Neural cell (in vitro differentiated cells): Measurements from ENCODE around the gene RBMX. TPM values are rescaled to one million over a fixed set of nuclear protein-coding genes. Genes with fewer than 3 reads are reported as not detected.

Experiments
- H2AFZ ChIP-seq: fragments of 200-600, 300-800 bp; sonication (generic), shearing (Covaris generic); 2 replicates; pipeline ENCODE4 v1.6.0; 2014; ENCODE audit warnings: low read depth, mild to moderate bottlenecking, antibody characterized with exemption, low read length, moderate library complexity
- H3F3A ChIP-seq: fragments of 200-600 bp; shearing (Covaris generic); 2 replicates; pipeline ENCODE4 v1.6.1; 2016; ENCODE audit warnings: mild to moderate bottlenecking, moderate library complexity, mixed read lengths, antibody characterized with exemption, low read length; ENCODE audit not compliant: insufficient read depth, poor library complexity, severe bottlenecking
- H3K27ac ChIP-seq: fragments of 200-600, 300-800 bp; sonication (generic), shearing (Covaris generic); 2 replicates; pipeline ENCODE4 v1.5.1; 2014; ENCODE audit warnings: mild to moderate bottlenecking, low read length, moderate library complexity
- H3K27me3 ChIP-seq: fragments of 300-800, 200-600 bp; sonication (generic), shearing (Covaris generic); 2 replicates; pipeline ENCODE4 v1.6.0; 2014; ENCODE audit warnings: mild to moderate bottlenecking, low read depth, low read length, moderate library complexity; ENCODE audit not compliant: insufficient read depth
- H3K36me3 ChIP-seq: fragments of 300-800, 200-600 bp; sonication (generic), shearing (Covaris generic); 2 replicates; pipeline ENCODE4 v1.5.1; 2014; ENCODE audit warnings: mild to moderate bottlenecking, antibody characterized with exemption, low read length, moderate library complexity; ENCODE audit not compliant: insufficient read depth
- H3K4me2 ChIP-seq: fragments of 300-800, 200-600 bp; sonication (generic), shearing (Covaris generic); 2 replicates; pipeline ENCODE4 v1.6.0; 2014; ENCODE audit warnings: mild to moderate bottlenecking, low read length
- H3K4me3 ChIP-seq: fragments of 300-800, 200-600 bp; sonication (generic), shearing (Covaris generic); 2 replicates; pipeline ENCODE4 v1.5.1; 2014; ENCODE audit warnings: mild to moderate bottlenecking, low read length, moderate library complexity
- H3K79me2 ChIP-seq: fragments of 200-600 bp; shearing (Covaris generic); replicated peaks from 2 replicates; pipeline ENCODE4 v1.6.0; 2014; ENCODE audit warnings: mild to moderate bottlenecking, low read length, moderate library complexity; ENCODE audit not compliant: insufficient read depth
- H3K9ac ChIP-seq: fragments of 300-800, 200-600 bp; sonication (generic), shearing (Covaris generic); 2 replicates; pipeline ENCODE4 v1.6.1; 2016; ENCODE audit warnings: mild to moderate bottlenecking, low read length, mixed read lengths
- H3K9me2 ChIP-seq: fragments of 200-600 bp; shearing (Covaris generic); 2 replicates; pipeline ENCODE4 v1.6.1; 2016; ENCODE audit warnings: mild to moderate bottlenecking, low read length, mixed read lengths; ENCODE audit not compliant: insufficient read depth
- H3K9me3 ChIP-seq: fragments of 200-600, 300-800 bp; sonication (generic), shearing (Covaris generic); 2 replicates; pipeline ENCODE4 v1.6.1; 2016; ENCODE audit warnings: mild to moderate bottlenecking, mixed run types, low read length, moderate library complexity, mixed read lengths
- H4K20me1 ChIP-seq: fragments of 200-600 bp; shearing (Covaris generic); 2 replicates; pipeline ENCODE4 v1.6.1; 2016; ENCODE audit warnings: mild to moderate bottlenecking, mixed run types; ENCODE audit not compliant: insufficient read depth
- EP300 ChIP-seq: fragments of 450-650 bp; conservative IDR thresholded peaks from 2 replicates; pipeline ENCODE4 v1.6.1; 2014; ENCODE audit warnings: antibody characterized with exemption, mild to moderate bottlenecking, moderate library complexity; ENCODE audit not compliant: poor library complexity, severe bottlenecking
- EZH2 ChIP-seq: fragments of 200-600, 300-800 bp; shearing (Covaris generic), sonication (generic); IDR thresholded peaks from 2 replicates; pipeline ENCODE4 v1.6.1; 2014; ENCODE audit warnings: antibody characterized with exemption, low read length, borderline replicate concordance, mild to moderate bottlenecking; ENCODE audit not compliant: insufficient read depth, poor library complexity, severe bottlenecking
- MXI1 ChIP-seq: fragments of 450-650 bp; conservative IDR thresholded peaks from 2 replicates; pipeline ENCODE4 v1.6.1; 2014; ENCODE audit warnings: antibody characterized with exemption, mild to moderate bottlenecking; ENCODE audit not compliant: poor library complexity, severe bottlenecking
- POLR2AphosphoS5 ChIP-seq: IDR thresholded peaks from 2 replicates; pipeline ENCODE4 v1.6.1; 2012
- RAD21 ChIP-seq: fragments of 450-650 bp; conservative IDR thresholded peaks from 2 replicates; pipeline ENCODE4 v1.6.1; 2014; ENCODE audit warnings: antibody characterized with exemption, mild to moderate bottlenecking, moderate library complexity
- SMC3 ChIP-seq: fragments of 450-650 bp; conservative IDR thresholded peaks from 2 replicates; pipeline ENCODE4 v1.6.1; 2014; ENCODE audit warnings: antibody characterized with exemption, mild to moderate bottlenecking, moderate library complexity; ENCODE audit not compliant: poor library complexity
- TAF1 ChIP-seq: IDR thresholded peaks from 2 replicates; pipeline ENCODE4 v1.6.1; 2012; ENCODE audit warnings: low read depth
- polyA plus RNA-seq: library from polyadenylated mRNA; depleted of rRNA; stranded (reverse); fragments of >200 nt; gene quantifications from 2 replicates; pipeline ENCODE4 v1.2.3, GENCODE V29; 2014
- TF ChIP-seq, protein P1 (sequence below): IDR thresholded peaks from 2 replicates; pipeline ENCODE4 v1.6.1; 2012; ENCODE audit warnings: borderline replicate concordance
- TF ChIP-seq, protein P2 (sequence below): fragments of 450-650 bp; IDR thresholded peaks from 2 replicates; pipeline ENCODE4 v1.5.1; 2014; ENCODE audit warnings: antibody characterized with exemption, mild to moderate bottlenecking, moderate library complexity; ENCODE audit not compliant: poor library complexity, severe bottlenecking

The RBMX gene
- polyA plus RNA-seq, 1 donor from 2014 or later, result 875 TPM

DNA sequence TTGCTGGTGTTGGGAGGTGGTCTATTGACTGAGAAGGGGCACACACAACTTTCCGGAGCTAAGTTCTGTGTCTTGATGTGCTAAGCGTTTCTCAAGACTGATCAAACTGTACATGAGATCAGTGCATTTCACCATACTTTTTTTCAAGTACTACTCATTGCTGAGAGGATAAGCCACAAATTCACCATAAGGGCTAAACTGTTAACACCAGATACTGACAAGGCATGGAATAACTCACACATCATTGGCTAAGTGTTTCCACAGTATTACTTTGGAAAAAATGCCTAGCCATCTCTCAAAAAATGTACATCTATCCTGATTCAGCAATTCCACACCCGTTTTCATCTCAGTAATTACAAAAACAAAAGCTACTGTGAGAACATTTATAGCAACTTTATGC, 13.0 kb downstream of the RBMX start:
- H3K79me2 ChIP-seq, result no peaks in the 10 kb centered on the region
- no peak overlapping the region for H3K4me3 ChIP-seq
- no peaks in the 10 kb centered on the region for H3K36me3 ChIP-seq
- H3K27ac ChIP-seq, result no peak overlapping the region
- H3K9me2 ChIP-seq, result no peaks in the 10 kb centered on the region
- H3F3A ChIP-seq, result no peaks in the 10 kb centered on the region
- no peak for TF ChIP-seq EP300
- TF ChIP-seq, protein P1, sequence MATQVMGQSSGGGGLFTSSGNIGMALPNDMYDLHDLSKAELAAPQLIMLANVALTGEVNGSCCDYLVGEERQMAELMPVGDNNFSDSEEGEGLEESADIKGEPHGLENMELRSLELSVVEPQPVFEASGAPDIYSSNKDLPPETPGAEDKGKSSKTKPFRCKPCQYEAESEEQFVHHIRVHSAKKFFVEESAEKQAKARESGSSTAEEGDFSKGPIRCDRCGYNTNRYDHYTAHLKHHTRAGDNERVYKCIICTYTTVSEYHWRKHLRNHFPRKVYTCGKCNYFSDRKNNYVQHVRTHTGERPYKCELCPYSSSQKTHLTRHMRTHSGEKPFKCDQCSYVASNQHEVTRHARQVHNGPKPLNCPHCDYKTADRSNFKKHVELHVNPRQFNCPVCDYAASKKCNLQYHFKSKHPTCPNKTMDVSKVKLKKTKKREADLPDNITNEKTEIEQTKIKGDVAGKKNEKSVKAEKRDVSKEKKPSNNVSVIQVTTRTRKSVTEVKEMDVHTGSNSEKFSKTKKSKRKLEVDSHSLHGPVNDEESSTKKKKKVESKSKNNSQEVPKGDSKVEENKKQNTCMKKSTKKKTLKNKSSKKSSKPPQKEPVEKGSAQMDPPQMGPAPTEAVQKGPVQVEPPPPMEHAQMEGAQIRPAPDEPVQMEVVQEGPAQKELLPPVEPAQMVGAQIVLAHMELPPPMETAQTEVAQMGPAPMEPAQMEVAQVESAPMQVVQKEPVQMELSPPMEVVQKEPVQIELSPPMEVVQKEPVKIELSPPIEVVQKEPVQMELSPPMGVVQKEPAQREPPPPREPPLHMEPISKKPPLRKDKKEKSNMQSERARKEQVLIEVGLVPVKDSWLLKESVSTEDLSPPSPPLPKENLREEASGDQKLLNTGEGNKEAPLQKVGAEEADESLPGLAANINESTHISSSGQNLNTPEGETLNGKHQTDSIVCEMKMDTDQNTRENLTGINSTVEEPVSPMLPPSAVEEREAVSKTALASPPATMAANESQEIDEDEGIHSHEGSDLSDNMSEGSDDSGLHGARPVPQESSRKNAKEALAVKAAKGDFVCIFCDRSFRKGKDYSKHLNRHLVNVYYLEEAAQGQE, result no peak
- no peak overlapping the region for H3K4me2 ChIP-seq
- no peak overlapping the region for H3K9ac ChIP-seq
- H2AFZ ChIP-seq, result no peak overlapping the region
- H3K27me3 ChIP-seq, result no peaks in the 10 kb centered on the region
- H3K9me3 ChIP-seq, result no peaks in the 10 kb centered on the region
- no peaks in the 10 kb centered on the region for H4K20me1 ChIP-seq

DNA sequence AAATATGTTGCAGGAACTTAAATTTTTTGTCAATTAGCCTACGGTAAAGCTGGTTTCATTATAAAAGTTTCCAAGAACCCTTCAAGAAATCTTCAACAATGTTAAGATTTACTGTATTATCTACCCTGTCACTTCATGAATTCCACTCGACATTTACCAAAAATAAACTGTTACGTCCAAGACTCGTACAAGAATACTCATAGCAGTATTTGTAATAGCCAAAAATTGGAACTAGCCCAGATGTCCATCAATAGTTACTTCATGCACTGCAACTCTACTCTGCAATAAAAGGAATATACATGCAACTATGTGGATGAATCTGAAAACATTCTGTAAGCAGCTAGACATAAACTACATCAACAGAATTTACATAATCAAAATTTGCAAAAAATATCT, 13.4 kb downstream of the RBMX start:
- TF ChIP-seq SMC3 (no peak), POLR2AphosphoS5 (no peak), EZH2 (no peak), RAD21 (no peak), MXI1 (no peak), TAF1 (no peak), EP300 (no peak)
- TF ChIP-seq, protein P2, sequence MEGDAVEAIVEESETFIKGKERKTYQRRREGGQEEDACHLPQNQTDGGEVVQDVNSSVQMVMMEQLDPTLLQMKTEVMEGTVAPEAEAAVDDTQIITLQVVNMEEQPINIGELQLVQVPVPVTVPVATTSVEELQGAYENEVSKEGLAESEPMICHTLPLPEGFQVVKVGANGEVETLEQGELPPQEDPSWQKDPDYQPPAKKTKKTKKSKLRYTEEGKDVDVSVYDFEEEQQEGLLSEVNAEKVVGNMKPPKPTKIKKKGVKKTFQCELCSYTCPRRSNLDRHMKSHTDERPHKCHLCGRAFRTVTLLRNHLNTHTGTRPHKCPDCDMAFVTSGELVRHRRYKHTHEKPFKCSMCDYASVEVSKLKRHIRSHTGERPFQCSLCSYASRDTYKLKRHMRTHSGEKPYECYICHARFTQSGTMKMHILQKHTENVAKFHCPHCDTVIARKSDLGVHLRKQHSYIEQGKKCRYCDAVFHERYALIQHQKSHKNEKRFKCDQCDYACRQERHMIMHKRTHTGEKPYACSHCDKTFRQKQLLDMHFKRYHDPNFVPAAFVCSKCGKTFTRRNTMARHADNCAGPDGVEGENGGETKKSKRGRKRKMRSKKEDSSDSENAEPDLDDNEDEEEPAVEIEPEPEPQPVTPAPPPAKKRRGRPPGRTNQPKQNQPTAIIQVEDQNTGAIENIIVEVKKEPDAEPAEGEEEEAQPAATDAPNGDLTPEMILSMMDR, result no peak
- TF ChIP-seq, protein P1, result no peak
- no peaks in the 10 kb centered on the region for H4K20me1 ChIP-seq
- H3K36me3 ChIP-seq, result no peaks in the 10 kb centered on the region

More for the DNA sequence above, 13.4 kb downstream of the RBMX start:
- H2AFZ ChIP-seq, result no peak overlapping the region
- no peaks in the 10 kb centered on the region for H3K9me3 ChIP-seq
- H3K4me2 ChIP-seq, result no peak overlapping the region
- no peaks in the 10 kb centered on the region for H3K9me2 ChIP-seq
- no peaks in the 10 kb centered on the region for H3K27me3 ChIP-seq
- H3K9ac ChIP-seq, result no peak overlapping the region
- H3K27ac ChIP-seq, result no peak overlapping the region
- H3K4me3 ChIP-seq, result no peak overlapping the region
- H3F3A ChIP-seq, result no peaks in the 10 kb centered on the region
- no peaks in the 10 kb centered on the region for H3K79me2 ChIP-seq
